Right forelimb (tissue), 1 donor: ENCODE measurements around the gene HHIPL1.

Experiments
- DNase-seq: peaks from one replicate; pipeline ENCODE4 v3.0.0-alpha.2; 2018

The HHIPL1 gene

DNA sequence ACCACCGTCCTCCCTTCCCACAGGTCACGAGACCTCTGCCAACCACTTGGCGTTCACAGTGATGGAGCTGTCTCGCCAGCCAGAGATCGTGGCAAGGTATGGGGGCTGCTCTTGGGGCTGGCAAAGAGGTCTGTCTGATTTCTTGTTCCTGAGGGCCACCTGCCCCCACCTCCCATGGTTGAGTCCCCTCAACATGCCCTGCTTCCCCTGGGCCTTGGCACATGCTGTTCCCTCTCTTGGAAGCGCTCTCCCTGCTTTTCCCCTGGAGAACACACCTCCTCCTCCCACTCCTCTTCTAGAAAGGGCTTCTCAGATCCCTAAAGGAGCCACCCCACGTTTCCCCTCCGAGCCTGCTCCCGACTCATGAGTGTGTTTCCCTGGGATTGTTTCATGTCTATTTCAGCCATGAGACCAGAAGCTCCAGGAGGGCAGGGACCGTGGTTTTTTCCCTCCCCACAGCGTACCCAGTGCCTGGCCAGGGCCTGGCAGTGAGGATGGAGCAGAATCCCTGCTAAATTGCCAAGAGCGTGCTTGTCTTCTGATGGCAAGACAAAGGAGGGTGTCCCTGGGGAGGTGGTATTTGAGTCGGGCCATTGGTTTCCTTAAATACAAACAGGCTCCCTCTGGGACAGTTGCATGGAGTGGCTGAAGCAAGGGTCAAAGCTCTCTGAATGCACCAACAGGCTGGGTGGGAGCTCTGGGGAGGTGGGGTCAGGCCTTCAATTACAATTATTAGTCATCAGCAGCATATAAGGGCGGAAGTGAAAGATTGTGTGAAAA, 73.3 kb downstream of the HHIPL1 start:
- no peak for DNase-seq

DNA sequence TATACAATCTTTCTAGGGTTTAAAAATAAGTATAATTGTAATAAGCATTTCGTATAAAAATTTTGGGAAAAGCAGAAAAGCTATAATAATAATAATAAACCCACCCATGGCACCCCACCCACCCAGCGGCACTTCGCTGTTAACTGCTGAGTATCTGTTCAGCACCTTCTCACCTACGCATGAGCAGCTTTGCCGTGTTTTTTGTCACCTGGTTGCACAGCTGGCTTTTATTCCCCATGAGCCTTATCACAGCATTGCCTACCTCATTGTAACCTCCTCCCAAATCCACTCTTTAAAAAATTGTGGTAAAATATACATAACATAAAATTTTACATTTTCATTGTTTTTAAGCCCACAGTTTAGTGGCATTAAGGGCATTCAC, 73.9 kb downstream of the HHIPL1 start:
- no peak for DNase-seq

DNA sequence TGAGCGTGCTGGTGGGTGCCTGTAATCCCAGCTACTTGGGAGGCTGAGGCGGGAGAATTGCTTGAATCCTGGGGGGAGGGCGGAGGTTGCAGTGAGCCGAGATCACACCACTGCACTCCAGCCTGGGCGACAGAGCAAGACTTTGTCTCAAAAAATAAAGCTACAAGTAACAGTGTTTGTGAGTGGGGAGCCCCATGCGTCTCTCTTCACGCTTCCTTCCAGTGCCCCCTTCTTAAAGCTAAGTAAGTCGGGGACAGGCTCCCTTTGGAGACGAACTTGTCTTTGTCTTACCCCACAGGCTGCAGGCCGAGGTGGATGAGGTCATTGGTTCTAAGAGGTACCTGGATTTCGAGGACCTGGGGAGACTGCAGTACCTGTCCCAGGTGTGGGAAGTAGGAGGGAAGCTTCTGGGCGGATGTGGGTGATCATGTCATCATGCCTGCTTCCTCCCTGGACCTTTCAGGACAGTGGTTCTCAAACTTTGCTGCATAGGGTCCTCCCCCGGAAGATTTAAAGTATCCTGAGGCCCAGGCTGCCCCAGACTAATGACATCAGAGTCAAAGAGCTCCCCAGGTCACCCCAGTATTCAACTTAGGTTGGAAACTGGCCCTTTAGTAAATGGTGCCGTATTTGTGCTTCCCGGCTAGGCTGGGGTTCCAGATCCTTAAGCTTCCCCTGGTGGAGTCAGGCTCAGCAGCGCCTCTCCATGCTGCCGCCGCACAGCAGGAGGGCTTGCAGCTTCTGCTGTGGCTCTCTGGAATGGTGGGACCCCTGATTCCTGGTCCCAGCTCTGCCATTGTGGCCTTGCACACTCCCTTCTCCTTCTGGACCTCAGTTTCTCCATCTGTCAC, 76.2 kb downstream of the HHIPL1 start:
- no peak for DNase-seq

- DNase-seq: no peak
Observed at GRCh38 chr14:99721792-99722516, 77.0 kb downstream of the HHIPL1 start.

GRCh38 chr14:99722741-99723140, 77.8 kb downstream of the HHIPL1 start:
- no peak for DNase-seq

- DNase-seq: no peak
Observed at GRCh38 chr14:99724196-99724891, 79.4 kb downstream of the HHIPL1 start.

DNA sequence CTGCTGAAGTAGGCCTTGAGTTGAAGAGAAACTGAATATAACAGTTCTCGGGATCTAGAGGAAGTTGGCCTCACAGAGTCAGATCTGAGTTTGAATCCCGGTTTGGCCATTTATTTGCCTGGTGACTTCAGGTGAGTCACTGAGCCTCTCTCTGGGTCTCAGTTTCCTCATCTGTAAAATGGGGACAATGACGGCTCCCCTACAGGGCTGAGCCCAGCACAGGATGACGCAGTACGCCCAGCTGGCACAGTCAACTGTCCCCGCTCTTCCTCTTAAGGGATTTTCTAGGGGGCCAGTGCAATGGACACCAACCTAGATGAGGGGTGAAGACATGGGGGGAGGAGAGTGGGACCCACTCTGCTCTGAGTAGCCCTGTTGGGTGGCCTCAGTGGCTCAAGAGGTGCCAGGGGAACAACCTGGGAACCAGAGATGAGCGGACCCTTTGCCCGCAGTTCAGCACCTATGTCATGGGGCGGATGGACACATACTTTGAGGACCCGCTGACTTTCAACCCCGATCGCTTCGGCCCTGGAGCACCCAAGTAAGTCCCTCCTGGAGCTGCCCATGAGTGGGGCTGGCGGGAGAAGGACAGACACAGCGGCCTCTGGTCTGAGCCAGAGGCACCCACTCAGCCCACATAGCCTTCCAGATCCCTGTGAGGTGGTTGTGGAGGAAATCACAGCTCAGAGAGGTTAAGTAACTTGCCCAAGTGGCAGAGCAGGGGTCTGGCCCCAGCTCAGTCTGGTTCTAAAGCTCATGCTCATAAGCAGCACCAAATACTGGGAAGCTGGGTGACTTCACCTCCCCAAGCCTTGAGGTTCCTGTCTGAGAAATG, 80.2 kb downstream of the HHIPL1 start:
- no peak for DNase-seq

GRCh38 chr14:99725774-99726537, 81.0 kb downstream of the HHIPL1 start:
- DNase-seq: no peak

GRCh38 chr14:99726538-99727095, 81.7 kb downstream of the HHIPL1 start:
- no peak for DNase-seq

GRCh38 chr14:99727096-99727870, 82.4 kb downstream of the HHIPL1 start:
- no peak for DNase-seq

DNA sequence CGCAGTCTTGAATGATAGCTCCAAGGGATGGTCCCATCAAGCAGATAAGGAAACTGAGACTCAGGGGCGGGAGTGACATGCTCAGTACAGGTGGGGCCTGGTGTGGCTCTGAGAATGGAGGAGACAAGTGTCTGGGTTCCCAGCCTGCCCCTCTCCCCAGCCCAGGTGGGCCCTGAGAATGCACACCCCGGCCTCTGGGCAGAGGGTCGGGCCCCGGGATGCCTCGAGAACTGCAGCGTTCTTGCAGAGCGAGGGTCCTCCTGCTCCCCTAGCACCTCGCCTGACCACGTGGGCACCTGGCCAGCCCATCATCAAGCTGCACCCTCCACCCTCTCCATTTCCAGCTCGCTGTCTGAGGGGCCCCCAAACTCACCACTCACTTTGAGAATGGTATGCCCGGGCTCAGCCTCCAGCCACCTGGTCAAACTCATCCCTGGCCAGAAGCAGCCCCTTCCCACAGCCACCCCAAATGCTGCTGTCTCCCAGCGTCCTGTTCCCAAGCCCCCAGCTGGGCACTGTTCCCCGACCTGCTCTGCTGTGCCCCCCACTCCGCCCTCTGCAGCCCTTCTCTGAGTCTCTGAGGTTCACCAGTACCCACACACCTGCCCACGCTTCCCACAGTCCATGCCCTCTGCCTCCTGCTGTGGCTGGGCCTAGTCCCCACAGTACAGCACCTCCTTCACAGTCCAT, 83.4 kb downstream of the HHIPL1 start:
- DNase-seq: no peak

DNA sequence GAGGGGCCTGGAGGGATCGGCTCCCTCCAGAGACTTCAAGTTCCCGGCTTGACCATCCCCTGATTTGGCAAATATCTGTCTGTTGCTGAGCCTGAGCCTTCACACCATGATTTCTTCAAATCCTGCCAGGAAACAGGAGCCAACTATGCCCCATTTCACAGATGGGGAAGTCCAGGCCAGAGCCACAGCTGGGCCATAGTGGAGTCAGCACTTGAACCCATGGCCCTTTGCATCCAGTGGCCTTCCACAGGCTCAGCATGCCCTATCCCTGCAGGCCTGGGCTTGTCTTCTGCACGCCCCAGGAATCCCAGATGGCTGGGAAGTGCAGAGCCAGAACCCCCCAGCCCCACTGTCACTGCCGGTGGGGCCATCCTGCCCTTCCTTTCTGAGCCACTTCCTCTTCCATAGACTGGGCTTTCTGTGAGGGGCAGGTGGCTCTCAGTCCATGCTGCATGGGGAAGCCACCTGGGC, 84.1 kb downstream of the HHIPL1 start:
- DNase-seq: no peak
